Gastroesophageal sphincter (tissue), 4 donors: ENCODE results near the gene AUTS2. TPM values are rescaled to one million over a fixed set of nuclear protein-coding genes. Genes with fewer than 3 reads are reported as not detected.

Experiments
- ATAC-seq: fragments of 150-250 bp; one replicate; pipeline ENCODE4 v1.9.1; 2016; ENCODE audit warnings: mild to moderate bottlenecking, moderate library complexity
- H3K27ac ChIP-seq, 4 donors: fragments of 200-600 bp; sonication (generic) in 3 of 4; 1 replicate in 3 of 4; 2 replicates in 1 of 4; pipeline ENCODE4 v1.5.1; 2016 to 2019
- H3K27me3 ChIP-seq: fragments of 200-600 bp; sonication (generic); one replicate; pipeline ENCODE4 v1.5.1; 2019
- H3K36me3 ChIP-seq, 2 donors: fragments of 200-600 bp; sonication (generic); one replicate each; pipeline ENCODE4 v1.5.1; 2019; ENCODE audit warnings: control low read depth in 1 of 2
- H3K4me1 ChIP-seq, 3 donors: fragments of 200-600 bp; sonication (generic); 1 replicate in 2 of 3; 2 replicates in 1 of 3; pipeline ENCODE4 v1.5.1; 2016 to 2019; ENCODE audit warnings: control low read depth in 2 of 3
- H3K4me3 ChIP-seq, 2 donors: fragments of 200-600 bp; sonication (generic); one replicate each; pipeline ENCODE4 v1.5.1; 2019; ENCODE audit warnings: mild to moderate bottlenecking in 1 of 2, moderate library complexity in 1 of 2
- H3K9me3 ChIP-seq, 3 donors: fragments of 200-600 bp; sonication (generic); one replicate each; pipeline ENCODE4 v1.5.1; 2017 to 2019; ENCODE audit warnings: control low read depth in 2 of 3
- CTCF ChIP-seq, 4 experiments: fragments of 200-600 bp in 2 of 4; fragments of 450-650 bp in 2 of 4; sonication (generic) in 1 of 4; IDR thresholded peaks; one replicate each; pipeline ENCODE4 v1.5.1; 2017 to 2019; ENCODE audit warnings: antibody characterized with exemption in 4 of 4, mild to moderate bottlenecking in 2 of 4, moderate library complexity in 2 of 4
- EP300 ChIP-seq: sonication (generic); formaldehyde crosslinking; IDR thresholded peaks from one replicate; pipeline ENCODE4 v1.6.1; 2017; ENCODE audit warnings: antibody characterized with exemption, mild to moderate bottlenecking
- POLR2A ChIP-seq, 2 donors: fragments of 450-650 bp; IDR thresholded peaks; one replicate each; pipeline ENCODE4 v1.6.1; 2017; ENCODE audit warnings: antibody characterized with exemption in 2 of 2, mild to moderate bottlenecking in 2 of 2, moderate library complexity in 1 of 2
- POLR2AphosphoS5 ChIP-seq: sonication (generic); formaldehyde crosslinking; IDR thresholded peaks from one replicate; pipeline ENCODE4 v1.6.1; 2017; ENCODE audit warnings: antibody characterized with exemption
- WGBS, 2 donors: methylation state at CpG; one replicate each; pipeline ENCODE4 v1.1.5; 2018; ENCODE audit warnings: low coverage in 1 of 2; 5-methylcytosine and 5-hydroxymethylcytosine counted together
- total RNA-seq, 4 donors: library from RNA; depleted of rRNA; stranded (reverse); fragments of >200 nt; gene quantifications; one replicate each; pipeline ENCODE4 v1.1.0, GENCODE V29; 2016

AUTS2 gene
- total RNA-seq, 4 donors from 2014 or later = 12.2 to 48.7 (median 44.1) TPM

GRCh38 chr7:70072220-70072619 is 473.9 kb downstream of the AUTS2 start:
- TF ChIP-seq EP300 (no peak), CTCF (IDR thresholded peaks at IDR 0.05) (no peak), POLR2AphosphoS5 (peak; percentile 80), POLR2A (IDR thresholded peaks at IDR 0.05) (no peak)
- H3K27ac ChIP-seq = peak overlapping the region; percentile 68 to 81 (median 74)
- 0 to 17% methylated on average over 2 of the region's 2 CpGs for WGBS, 2 donors
- no peak overlapping the region for H3K4me3 ChIP-seq
- H3K27me3 ChIP-seq = no peaks in the 10 kb centered on the region
- H3K9me3 ChIP-seq = no peaks in the 10 kb centered on the region
- peak; percentile 89 for ATAC-seq
- peaks cover 3 to 27% (median 7%) of the 10 kb centered on the region in 3 donors for H3K4me1 ChIP-seq
- no peaks in the 10 kb centered on the region for H3K36me3 ChIP-seq

GRCh38 chr7:70076325-70076724 is 478.1 kb downstream of the AUTS2 start:
- H3K9me3 ChIP-seq = no peaks in the 10 kb centered on the region
- no peaks in the 10 kb centered on the region for H3K36me3 ChIP-seq
- TF ChIP-seq EP300 (no peak), POLR2A (IDR thresholded peaks at IDR 0.05) (no peak), POLR2AphosphoS5 (no peak), CTCF (IDR thresholded peaks at IDR 0.05) (no peak)
- H3K4me1 ChIP-seq = peaks cover 3 to 20% (median 7%) of the 10 kb centered on the region in 3 donors
- WGBS, 2 donors = 71 to 75% methylated on average over 1 of the region's 1 CpG
- no peak overlapping the region for H3K4me3 ChIP-seq
- H3K27ac ChIP-seq = no peak overlapping the region
- no peaks in the 10 kb centered on the region for H3K27me3 ChIP-seq
- ATAC-seq = no peak

DNA sequence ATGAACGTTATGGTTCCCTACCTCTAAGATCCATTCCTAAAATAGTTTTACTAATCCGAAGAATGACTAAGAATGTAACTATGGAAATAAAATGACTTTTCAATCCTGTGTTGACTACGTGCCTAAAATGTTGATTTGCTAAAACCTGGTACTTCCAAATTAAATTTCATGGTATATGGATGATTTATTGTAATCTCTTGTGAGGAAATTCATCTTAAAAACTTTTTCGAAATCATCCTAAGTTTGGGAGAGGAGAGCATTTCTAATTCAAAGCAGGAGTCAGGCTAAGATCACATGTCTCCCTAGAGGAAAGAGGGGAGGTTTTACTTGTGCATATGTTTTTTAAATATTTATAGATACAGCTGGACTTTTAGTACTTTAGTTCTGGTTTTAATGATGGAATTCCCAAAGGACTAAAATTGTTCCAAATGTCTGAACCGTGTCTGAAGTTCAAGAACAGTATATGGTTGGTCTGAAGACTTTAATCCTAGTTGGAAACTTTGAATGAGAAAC is 483.9 kb downstream of the AUTS2 start:
- H3K36me3 ChIP-seq = no peaks in the 10 kb centered on the region
- WGBS, 2 donors = 31 to 36% methylated on average over 5 of the region's 5 CpGs
- no peak overlapping the region for H3K4me3 ChIP-seq
- H3K27ac ChIP-seq = no peak overlapping the region
- ATAC-seq = no peak
- peaks cover 0 to 10% (median 0%) of the 10 kb centered on the region in 3 donors for H3K4me1 ChIP-seq
- peaks cover 0 to 12% (median 0%) of the 10 kb centered on the region in 3 donors for H3K9me3 ChIP-seq
- TF ChIP-seq CTCF (IDR thresholded peaks at IDR 0.05) = no peak
- no peak for TF ChIP-seq POLR2AphosphoS5
- no peak for TF ChIP-seq POLR2A (IDR thresholded peaks at IDR 0.05)
- TF ChIP-seq EP300 = no peak
- no peaks in the 10 kb centered on the region for H3K27me3 ChIP-seq

GRCh38 chr7:70091362-70091761 is 493.1 kb downstream of the AUTS2 start:
- no peak for ATAC-seq
- Histone ChIP-seq H3K9me3 (peaks cover 0 to 9% (median 0%) of the 10 kb centered on the region in 3 donors), H3K36me3 (no peaks in the 10 kb centered on the region), H3K27ac (no peak overlapping the region), H3K4me1 (peaks cover 0 to 38% (median 6%) of the 10 kb centered on the region in 3 donors), H3K27me3 (no peaks in the 10 kb centered on the region), H3K4me3 (no peak overlapping the region)
- WGBS, 2 donors = 83 to 92% methylated on average over 2 of the region's 2 CpGs
- TF ChIP-seq POLR2A (IDR thresholded peaks at IDR 0.05) (no peak), POLR2AphosphoS5 (no peak), CTCF (IDR thresholded peaks at IDR 0.05) (no peak), EP300 (no peak)
